Liver (tissue), 3 donors: Measurements from ENCODE around the gene WNT3A.

ENCODE experiments used
- EGR1 ChIP-seq, 2 donors: IDR thresholded peaks; 2 replicates each; pipeline ENCODE4 v1.6.1; 2016 to 2018; ENCODE audit warnings: antibody characterized with exemption in 2 of 2, low read depth in 2 of 2
- FOXA1 ChIP-seq: IDR thresholded peaks from 2 replicates; pipeline ENCODE4 v1.6.1; 2016; ENCODE audit warnings: antibody characterized with exemption
- GABPA ChIP-seq, 2 donors: IDR thresholded peaks in 1 of 2; conservative IDR thresholded peaks in 1 of 2; 2 replicates each; pipeline ENCODE4 v1.6.1; 2016; ENCODE audit warnings: antibody characterized with exemption in 2 of 2, mild to moderate bottlenecking in 1 of 2, moderate library complexity in 1 of 2
- HNF4G ChIP-seq: IDR thresholded peaks from 2 replicates; pipeline ENCODE4 v1.6.1; 2016; ENCODE audit warnings: antibody characterized with exemption
- JUND ChIP-seq, 2 donors: IDR thresholded peaks; 2 replicates each; pipeline ENCODE4 v1.6.1; 2016; ENCODE audit warnings: antibody characterized with exemption in 2 of 2
- YY1 ChIP-seq: IDR thresholded peaks from 2 replicates; pipeline ENCODE4 v1.6.1; 2016; ENCODE audit warnings: antibody characterized with exemption, mild to moderate bottlenecking
- TF ChIP-seq, protein P1 (sequence below): fragments of 150-350 bp; IDR thresholded peaks from 2 replicates; pipeline ENCODE4 v1.5.1; 2017; ENCODE audit warnings: improper control_type of control experiment, low read depth, low read length; ENCODE audit not compliant: missing input control
- TF ChIP-seq, protein P2 (sequence below): IDR thresholded peaks from 2 replicates; pipeline ENCODE4 v1.6.1; 2016; ENCODE audit warnings: antibody characterized with exemption
- TF ChIP-seq, protein P3 (sequence below): IDR thresholded peaks from 2 replicates; pipeline ENCODE4 v1.6.1; 2016; ENCODE audit warnings: antibody characterized with exemption
- TF ChIP-seq, protein P4 (sequence below): IDR thresholded peaks from 2 replicates; pipeline ENCODE4 v1.6.1; 2016; ENCODE audit warnings: antibody characterized with exemption, mild to moderate bottlenecking
- donor health status: healthy.
- donor health status: healthy.

GRCh38 chr1:228036701-228037231, 30.0 kb downstream of the WNT3A start:
- TF ChIP-seq, protein P1, sequence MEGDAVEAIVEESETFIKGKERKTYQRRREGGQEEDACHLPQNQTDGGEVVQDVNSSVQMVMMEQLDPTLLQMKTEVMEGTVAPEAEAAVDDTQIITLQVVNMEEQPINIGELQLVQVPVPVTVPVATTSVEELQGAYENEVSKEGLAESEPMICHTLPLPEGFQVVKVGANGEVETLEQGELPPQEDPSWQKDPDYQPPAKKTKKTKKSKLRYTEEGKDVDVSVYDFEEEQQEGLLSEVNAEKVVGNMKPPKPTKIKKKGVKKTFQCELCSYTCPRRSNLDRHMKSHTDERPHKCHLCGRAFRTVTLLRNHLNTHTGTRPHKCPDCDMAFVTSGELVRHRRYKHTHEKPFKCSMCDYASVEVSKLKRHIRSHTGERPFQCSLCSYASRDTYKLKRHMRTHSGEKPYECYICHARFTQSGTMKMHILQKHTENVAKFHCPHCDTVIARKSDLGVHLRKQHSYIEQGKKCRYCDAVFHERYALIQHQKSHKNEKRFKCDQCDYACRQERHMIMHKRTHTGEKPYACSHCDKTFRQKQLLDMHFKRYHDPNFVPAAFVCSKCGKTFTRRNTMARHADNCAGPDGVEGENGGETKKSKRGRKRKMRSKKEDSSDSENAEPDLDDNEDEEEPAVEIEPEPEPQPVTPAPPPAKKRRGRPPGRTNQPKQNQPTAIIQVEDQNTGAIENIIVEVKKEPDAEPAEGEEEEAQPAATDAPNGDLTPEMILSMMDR = no peak
- TF ChIP-seq, protein P2, sequence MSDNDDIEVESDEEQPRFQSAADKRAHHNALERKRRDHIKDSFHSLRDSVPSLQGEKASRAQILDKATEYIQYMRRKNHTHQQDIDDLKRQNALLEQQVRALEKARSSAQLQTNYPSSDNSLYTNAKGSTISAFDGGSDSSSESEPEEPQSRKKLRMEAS = no peak
- TF ChIP-seq, protein P3, sequence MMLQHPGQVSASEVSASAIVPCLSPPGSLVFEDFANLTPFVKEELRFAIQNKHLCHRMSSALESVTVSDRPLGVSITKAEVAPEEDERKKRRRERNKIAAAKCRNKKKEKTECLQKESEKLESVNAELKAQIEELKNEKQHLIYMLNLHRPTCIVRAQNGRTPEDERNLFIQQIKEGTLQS = no peak
- TF ChIP-seq, protein P4, sequence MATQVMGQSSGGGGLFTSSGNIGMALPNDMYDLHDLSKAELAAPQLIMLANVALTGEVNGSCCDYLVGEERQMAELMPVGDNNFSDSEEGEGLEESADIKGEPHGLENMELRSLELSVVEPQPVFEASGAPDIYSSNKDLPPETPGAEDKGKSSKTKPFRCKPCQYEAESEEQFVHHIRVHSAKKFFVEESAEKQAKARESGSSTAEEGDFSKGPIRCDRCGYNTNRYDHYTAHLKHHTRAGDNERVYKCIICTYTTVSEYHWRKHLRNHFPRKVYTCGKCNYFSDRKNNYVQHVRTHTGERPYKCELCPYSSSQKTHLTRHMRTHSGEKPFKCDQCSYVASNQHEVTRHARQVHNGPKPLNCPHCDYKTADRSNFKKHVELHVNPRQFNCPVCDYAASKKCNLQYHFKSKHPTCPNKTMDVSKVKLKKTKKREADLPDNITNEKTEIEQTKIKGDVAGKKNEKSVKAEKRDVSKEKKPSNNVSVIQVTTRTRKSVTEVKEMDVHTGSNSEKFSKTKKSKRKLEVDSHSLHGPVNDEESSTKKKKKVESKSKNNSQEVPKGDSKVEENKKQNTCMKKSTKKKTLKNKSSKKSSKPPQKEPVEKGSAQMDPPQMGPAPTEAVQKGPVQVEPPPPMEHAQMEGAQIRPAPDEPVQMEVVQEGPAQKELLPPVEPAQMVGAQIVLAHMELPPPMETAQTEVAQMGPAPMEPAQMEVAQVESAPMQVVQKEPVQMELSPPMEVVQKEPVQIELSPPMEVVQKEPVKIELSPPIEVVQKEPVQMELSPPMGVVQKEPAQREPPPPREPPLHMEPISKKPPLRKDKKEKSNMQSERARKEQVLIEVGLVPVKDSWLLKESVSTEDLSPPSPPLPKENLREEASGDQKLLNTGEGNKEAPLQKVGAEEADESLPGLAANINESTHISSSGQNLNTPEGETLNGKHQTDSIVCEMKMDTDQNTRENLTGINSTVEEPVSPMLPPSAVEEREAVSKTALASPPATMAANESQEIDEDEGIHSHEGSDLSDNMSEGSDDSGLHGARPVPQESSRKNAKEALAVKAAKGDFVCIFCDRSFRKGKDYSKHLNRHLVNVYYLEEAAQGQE = no peak
- TF ChIP-seq JUND (IDR thresholded peaks at IDR 0.05) = no peak
- TF ChIP-seq YY1 = no peak
- TF ChIP-seq HNF4G = no peak
- TF ChIP-seq EGR1 (IDR thresholded peaks at IDR 0.05; ENCODE audit: low read depth in 2 of 2) = no peak
- no peak for TF ChIP-seq GABPA (IDR thresholded peaks at IDR 0.05 in 1 of 2, conservative IDR thresholded peaks at IDR 0.05 in 1 of 2)
- TF ChIP-seq FOXA1 = no peak
